Measurements from ENCODE around the gene KCP.

KCP gene

DNA sequence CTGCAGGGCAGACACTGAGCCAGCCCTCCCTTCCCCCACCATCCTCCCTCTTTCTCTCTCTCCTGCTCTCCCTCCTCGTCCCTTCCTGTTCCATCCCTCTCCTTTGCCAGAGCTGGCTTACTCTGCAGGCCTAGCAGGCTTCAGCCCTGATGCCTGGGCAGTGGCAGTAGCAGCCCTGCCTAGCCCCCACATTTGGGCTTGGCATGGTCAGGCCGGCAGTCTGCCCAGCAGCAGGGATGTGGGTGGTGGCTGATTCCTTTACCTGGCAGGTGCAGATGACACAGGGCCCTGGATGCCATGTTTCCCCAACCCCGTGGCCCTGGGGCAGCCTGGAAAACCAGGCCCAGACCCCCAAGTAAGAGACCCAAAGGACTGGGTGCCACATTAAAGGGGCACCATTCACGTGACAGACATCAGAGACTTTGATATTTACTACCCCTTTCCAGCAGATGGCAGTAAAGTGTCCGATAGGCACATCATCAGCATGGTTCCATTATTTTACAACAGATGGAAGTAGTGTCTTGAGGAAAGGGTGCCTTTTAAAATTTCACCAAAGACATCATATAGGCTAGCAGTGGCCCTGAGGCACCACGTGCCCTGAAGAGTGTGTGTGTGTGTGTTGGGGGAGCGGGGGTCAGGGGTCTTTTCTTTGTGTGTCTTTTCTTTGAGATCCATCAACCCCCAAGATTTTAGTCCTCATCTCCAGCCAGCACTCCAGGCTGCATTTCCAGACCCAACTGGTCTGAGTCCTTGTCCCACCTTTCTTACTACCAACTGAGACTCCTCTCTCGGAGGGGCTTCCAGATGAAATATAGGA, 5.9 kb downstream of the KCP start:
- DNase-seq: peak; percentile 70

DNA sequence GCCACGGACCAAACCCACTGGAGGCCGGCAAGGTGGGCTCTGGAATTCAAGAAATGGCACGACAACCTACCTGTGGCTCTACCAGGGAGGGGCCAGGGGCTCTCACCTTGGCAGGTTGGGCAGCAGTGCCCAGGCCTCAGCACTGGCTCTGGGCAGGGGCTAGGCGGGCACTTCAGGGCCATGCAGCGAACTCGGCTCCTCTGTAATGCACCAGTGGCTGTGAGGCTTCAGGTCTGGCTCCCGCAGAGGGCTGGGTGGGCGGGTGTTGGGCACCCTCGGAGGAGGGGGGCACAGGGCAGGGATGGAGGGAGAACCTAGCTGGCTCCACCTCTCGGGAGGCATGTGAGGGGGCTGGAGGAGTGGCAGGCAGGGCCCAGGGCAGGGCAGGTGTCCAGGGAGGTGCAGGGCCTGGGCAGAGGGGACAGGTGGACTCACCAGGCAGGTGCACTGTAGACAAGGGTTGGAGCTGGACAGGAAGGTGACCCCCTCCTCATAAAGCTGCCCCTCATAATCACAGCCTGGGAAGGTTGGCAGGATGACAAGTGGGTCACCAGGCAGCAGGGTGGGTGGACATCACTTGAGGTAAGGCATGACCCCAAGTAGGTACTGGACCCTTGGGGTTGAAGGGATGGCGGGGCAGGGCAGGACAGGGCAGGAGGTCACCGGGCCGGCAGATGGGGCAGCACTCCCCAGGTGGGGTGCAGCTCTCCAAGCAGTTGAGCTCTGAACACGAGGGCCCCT, 6.7 kb downstream of the KCP start:
- DNase-seq: no peak

DNA sequence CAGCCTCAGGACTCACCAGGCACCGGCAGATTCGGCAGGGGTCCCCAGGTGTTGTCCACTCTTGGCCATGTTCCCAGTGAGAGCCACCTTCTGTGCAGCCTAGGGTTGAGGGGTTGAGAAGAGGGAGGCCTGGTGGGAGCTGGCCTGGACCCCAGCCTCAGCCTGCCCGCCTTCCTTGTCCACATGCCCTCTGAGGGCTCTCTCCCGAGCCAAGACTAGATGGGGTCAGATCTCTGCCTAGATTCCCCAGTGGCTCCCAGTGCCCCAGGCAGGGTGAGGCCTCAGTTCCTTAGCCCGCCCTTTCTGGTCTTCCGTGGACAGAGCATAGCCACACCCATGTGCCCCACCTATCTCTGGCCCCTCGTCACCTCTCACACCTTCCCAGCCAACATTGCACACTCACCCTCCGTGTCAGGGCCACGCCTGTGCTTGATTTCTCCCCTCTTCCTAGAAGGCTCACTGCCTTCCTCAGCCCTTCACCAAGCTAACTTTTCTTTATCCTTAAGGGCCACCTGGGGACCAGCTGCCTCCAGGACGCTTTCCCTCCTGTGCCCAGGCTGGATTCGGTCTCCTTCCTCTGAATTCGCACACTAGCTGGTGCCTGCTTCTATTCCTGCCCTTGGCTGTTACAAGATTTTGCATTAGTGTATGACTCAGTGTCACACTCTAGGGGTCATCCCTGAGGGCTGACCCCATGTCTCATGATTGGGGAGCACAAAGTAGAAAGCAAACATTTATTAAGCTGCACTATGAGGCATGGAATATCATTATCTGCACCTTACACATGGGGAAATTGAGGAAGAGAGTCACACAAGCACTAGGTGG, 7.5 kb downstream of the KCP start:
- DNase-seq: no peak

DNA sequence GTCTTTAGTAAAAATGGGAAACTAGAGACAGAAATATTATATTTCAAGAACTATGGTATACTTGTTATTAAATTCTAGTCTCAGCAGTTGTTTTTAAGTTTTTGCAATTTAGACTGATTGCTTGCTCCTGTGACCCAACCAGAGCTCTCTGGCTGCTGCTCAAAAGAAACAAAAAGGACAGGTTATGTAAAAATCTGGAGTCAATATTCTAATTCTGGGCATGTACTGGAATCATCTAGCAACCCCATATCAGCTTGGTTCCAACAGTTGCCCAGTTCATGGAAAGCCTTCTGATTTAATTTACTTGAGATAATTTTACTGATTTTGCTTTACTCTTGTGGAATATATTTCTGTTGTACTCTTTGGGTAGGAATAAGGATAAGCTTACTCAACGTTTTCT, 10.3 kb downstream of the KCP start:
- DNase-seq: no peak

DNA sequence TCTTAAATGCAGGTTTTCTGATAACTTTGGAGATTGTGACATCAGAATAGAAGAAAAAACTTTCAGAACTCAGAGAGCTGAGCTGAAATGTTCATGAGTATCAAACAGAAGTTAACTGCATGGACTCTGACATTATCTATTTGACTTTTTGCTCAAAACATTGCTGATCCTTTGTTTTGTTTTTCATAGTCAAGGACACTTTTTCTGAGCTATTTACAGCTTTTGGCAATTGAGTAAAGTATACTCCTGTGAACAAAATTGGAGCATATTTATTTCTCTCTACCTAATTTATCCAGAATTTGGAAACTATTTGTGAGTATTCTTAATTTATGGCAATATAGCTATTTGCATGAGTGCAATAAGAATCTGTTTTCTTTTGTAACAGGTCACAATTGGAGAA, 11.1 kb downstream of the KCP start:
- DNase-seq: no peak

DNA sequence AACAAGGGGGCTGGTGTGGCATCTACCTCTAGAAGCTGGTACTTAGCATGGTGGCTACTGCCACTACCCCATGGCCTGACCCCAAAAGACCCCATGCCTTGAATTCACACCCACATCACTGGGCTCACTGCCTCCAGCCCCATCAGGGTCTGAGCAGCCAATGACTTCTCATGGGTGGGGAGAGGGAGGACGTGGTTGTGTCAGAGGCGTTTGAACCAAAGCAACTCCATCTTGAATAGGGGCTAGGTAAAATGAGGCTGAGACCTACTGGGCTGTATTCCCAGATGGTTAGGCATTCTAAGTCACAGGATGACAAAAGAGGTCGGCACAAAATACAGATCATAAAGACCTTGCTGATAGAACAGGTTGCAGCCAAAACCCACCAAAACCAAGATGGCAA, 15.2 kb downstream of the KCP start:
- DNase-seq: no peak

DNA sequence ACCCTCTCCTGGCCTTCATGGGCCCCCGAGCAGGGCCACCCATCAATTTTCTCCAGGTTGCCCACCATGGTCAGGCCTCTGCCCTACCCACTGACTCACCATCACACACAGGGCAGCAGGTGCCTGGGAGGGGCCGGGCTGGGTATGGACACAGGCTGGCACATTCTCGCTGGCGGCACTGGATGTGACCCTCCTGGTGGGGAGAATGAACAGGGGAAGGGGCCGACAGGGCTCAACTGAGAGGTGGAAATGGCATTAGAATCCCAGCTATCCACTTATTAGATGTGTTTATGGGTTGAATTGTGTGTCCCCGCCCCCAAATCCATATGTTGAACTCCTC, 16.4 kb downstream of the KCP start:
- no peak for DNase-seq

DNA sequence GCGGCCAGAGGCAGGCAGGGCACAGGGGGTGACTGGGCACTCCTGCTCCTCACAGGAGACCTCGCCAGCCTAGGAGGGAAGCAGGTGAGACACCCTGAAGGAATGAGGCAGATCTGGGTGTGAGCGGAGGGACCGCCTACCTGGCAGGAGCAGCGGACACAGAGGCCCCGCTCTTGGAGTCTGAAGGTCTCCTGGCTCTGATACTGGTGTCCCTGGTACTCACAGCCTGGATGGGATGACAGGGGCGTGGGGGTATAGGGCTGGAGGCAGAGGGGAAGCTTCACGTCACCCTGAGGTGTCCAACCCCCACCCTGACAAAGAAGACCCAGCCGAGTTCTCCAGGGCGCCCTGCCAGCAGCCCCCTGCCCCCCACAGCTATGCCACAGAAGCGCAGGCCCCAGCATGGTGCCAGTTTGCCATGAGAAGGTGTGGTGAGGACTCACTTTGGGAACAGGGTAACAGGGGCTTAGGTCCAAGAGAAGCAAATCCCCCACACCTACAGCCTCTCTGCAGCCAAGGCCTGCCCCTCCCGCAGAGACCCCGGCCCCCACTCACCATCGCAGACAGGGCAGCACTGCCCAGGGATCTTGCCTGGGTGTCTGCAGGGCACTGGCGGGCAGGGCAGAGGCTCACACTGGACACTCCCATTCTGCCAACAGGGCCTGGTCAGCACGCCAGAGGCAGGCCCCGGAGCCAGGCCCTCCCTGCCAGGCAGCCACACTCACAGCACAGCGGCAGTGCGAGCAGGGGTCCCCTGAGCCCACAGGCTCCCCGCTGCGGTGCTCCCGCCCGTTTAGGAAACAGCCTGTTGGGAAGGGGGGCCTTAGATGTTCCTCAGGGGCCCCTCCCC, 17.0 kb downstream of the KCP start:
- no peak for DNase-seq

DNA sequence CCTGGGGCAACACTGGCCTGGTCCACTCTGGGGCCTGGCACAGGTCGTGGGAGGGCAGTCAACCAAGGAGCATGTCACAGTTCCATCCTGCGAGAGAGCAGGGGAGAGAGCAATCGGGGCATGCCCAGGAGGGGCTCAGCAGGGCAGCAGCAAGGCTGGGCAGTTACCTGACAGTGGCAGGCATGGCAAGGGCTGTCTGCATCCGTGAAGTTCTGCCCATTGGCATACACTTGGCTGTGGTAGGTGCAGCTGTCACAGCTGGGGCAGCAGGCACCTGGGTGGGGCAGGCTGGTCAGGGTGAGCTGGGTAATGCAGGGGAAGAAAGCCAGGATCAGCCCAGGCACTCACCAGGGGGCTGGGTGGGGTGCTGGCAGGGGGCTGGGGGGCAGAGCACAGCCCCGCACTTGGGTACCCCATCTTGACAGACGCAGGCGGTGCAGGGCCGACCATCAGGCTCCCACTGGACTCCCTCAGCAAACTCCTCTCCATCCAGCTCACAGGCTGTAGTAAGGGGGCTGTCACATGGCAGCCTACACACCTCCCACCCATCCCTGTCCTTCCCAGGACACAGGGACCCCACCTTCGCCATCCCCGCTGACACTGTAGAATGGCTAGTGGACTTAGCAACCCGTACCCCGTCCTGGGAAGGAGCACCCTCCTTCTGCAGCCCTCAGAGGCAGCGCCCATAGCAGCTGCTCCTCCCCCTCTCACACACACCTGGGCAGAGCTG, 17.8 kb downstream of the KCP start:
- DNase-seq: no peak

DNA sequence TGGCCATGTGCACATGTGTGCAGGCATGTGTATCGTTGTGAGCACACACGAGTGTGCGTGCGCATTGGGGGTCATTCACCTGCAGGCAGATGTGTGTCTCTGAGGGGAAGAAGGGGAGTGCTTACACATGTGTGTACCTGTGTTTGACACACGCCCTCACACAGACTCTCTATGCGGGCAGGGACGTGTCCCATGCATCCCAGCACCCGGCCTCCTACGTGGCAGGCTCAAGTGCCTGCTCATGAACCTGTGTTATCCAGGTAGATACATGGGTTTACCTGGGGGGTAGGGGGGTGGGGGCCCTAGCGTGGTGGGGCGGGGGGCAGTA, 18.6 kb downstream of the KCP start:
- DNase-seq: no peak

DNA sequence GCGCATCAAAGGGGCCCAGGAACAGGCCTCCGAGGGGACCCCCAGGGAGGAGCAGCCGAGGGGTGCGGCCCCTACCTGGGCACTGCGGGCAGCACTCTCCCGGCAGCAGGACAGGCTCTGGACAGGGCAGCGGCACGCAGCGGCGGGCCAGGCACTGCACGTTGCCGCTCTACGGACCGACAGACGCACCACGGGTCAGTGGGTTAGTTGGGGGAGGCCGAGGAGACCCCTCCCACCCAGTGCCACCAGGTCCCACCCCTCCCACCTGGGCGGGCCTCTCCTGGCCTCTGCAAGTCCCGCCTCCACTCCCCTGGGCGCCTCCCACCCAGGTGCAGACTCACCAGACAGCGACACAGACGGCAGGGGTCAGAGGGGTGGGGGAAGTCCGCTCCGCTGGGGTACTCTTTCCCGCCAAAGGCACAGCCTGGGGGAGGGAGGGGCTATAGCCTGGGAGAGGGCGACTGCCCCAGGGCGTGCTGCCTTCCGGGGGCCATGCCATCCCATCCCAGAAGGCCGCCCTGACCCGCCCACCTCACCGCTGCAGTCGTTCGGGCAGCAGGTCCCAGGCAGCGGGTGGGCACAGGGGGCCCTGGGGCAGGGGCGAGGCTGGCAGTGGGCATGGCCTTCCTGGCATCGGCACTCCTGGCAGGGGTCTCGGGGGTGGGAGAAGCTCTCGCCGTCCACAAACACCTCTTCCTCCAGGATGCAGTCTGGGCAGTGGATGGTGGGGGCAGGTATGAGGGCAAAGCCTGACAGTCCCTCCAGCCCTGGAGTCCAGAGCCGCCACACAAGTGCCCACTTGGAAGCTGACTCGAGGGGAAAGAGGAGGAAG, 19.2 kb downstream of the KCP start:
- DNase-seq: no peak

DNA sequence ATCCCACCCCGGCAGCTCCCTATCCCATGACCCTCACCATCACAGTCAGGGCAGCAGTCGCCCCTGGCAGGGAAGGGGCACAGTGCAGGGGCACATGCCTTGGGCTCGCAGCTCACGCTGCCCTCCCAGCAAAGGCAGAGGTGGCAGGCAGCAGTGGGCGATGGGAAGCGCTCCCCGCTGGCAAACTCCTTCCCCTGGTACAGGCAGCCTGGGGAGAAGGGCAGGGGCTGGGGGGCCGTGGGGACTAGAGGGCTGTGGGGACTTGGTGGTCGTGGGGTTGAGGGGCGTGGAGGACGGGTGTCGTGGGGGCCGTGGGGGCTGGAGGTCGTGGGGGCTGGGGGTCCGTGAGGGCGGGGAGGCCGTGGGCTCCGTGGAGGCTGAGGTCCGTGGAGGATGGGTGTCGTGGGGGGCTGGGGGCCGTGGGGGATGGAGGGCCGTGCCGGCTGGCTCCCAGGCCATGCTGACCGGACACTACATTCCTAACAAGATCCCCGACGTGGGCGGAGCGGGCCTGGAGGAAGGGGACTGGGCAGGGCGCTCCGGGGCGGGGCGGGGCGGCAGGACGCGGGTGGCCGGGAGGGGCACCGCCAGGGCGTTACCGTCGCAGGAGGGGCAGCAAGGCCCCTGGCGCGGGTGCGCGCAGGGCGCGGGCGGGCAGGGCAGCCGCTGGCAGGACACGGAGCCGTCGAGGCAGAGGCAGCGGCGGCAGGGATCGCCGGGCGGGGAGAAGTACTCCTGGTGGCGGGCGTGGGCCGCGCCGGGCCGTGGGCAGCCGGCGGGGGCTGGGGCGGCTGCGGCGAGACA, 20.0 kb downstream of the KCP start:
- no peak for DNase-seq

DNA sequence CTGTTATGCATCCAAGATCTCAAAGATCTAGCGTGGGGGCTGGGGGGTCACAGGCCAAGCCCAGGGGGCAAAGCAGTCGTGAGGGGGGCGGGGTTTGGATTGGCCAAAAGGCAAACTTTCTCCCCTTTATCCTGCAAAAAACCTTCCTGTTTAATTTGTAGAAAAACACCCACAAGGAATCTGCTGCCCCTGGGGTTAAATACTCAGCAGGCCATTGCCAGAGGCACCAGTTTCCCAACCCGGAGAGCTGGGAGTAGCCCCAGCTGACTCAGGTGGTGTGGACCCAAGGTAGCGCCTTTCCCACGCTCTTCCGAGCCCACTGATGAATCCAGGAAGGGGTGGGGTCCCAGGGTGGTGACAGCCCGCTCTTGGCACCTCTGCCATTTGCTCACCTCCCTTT, 21.4 kb downstream of the KCP start:
- DNase-seq: no peak

DNA sequence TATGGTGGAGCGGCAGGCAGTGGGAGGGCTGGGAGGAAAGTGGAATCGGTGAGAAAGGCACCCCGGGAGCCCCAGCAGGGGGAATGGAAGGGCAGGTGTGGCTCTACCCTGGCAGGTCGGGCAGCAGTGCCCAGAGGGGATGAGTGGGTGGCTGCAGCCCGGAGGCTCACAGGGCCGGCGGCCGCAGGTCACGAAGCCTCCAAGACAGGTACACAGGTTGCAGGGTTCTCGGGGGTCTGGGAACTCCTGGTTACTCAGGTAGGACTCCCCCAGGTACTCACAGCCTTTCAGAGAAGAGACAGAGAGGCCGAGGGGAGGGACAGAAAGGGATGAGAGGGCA, 21.8 kb downstream of the KCP start:
- DNase-seq: no peak

DNA sequence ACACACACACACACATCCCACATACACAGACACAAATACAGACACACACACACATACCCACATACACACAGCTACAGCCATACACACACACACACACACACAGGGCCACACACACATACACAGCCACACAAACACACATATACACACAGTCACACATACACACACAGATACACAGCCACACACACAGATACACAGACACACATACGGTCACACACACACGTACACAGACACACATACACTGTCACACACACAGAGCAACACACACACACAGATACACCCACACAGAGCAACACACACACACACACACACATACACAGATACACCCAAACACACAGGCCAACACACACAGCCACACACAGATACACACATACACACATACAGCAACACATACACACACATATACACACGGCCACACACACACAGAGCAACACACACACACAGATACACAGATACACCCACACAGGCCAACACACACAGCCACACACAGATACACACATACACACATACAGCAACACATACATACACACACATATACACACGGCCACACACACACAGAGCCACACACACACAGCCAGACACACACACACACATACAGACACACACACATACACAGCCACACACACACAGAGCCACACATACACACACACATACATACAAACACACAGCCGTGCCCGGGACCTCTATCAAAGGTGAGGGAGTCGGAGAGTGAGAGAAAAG, 22.3 kb downstream of the KCP start:
- DNase-seq: no peak

DNA sequence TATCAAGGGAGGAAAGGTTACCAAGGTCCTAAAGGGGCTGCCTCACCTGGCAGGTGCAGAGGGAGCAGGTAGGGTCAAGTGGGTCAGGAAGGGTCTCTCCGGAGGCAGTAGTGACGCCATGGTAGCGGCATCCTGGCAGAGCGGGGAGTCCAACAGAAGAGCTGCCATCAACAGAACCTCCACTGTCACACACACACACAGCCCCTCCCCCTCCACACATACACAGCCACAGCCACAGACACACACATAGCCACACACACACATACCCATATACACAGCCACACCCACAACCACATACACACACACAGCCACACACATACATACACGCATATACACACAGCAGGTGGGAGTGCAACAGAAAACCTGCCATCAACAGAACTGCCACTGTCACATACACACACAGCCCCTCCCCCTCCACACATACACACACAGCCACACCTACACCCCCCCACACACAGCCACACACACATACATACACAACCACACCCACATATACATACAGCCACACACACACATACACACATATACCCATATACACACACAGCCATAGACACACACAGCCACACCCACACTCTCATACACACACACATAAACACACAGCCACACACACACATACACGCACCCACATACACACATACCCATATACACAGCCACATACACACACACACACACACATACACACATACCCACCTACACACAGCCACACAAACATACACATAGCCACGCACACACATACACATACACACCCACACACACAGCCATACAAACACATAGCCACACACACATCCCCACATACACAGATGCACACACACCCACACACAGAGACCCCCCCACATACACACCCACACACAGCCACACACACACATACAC, 23.1 kb downstream of the KCP start:
- no peak for DNase-seq

DNA sequence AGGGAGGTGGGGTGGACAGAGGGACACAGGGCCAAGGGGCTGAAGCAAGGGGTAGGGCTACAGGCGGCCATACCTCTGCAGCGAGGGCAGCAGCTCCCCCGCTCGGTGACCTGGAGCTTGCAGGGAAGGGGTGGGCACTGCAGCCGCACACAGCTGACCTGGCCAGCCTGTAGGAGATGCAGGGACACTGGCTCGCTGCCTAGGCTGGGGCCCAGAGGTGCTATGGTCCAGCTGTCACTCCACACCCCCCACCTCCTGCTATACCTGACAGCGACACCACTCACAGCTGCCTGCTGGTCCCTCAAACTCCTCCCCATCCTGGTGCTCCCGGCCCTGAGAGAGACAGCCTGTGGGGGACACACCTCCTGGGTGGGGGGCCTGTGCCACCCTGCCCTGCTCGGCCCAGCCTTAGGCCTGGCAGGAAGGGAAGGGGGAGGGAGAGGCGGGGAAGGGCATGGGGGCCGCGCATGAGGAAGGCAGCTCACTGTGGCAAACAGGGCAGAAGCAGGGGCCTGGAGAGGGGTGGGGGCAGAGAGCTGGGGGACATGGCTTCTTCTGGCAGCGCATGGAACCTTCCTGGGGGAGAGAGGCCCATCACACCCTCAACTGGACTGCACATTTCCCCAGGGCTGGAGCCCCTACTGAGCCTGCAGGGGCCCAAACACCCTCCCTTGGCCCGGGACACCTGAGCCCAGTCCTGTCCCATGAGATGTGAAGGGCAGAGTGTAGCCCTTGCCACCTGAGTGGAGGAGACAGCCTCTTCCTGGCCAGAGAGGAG, 23.9 kb downstream of the KCP start:
- no peak for DNase-seq
